CD4-positive, alpha-beta T cell treated with Interleukin-15 for 4 hours (primary cell): Measurements from ENCODE around the gene ZMAT3.
"Not testable (repeated sequence)": the region's sequence is repeated elsewhere in the genome, so short reads cannot be mapped to it uniquely, and the experiment has no call there.

Experiments used
- DNase-seq: peaks from one replicate; pipeline ENCODE4 v3.0.0-alpha.2; 2020; ENCODE audit warnings: low spot score

The ZMAT3 gene

DNA sequence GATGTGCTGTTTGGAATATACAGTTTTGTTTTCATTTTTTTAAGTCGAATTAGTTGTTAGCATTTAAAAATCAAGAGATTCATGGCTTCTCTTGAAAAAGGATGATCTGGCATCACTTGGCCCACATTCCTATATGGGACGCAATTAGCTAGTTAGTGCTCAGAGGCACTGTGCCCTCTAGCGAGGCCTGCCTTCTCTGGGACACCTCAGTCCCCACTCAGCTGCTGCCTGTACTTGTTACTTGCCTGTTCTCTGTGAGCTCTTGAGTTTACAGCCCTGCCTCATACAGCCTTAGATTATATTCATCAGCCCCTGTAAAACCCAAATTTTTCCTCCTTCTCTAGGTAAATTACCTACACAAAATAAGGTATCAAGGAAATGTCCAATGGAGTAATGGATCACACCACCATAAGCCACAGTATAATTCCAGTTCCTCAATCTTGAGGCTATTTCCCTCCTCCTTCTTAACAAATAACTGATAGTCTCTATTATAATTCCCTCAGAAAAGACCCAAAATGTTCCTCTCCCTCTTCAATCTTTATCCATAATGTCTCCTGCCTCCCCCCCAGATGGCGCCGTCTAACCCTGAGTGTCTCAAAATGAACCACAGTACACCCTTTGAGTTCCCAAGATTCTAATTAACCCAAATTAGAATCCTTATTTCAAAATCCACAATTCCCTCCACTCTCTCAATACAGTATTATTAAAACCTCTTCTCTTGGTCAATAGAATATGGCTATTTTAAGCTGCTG lies 2.7 kb downstream of the ZMAT3 start:
- DNase-seq: peak; percentile 42

DNA sequence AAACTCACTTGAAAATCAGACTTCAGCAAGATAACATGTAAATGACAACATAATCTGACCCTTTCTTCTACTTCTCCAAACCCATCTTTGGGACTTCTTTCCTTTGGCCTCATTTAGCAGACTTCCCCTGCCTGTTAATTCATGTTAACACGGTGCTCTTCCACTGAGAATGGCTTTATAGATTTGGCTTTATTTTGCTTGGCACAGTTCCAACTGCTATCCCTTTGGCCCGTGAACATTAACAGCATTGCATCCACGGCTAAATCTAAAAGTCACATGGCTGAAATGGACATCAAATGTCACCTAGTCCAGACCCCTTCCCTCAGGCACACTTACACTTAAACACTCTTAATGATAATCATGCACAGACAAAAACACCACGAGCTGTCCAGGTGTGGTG lies 3.8 kb downstream of the ZMAT3 start:
- no peak for DNase-seq

DNA sequence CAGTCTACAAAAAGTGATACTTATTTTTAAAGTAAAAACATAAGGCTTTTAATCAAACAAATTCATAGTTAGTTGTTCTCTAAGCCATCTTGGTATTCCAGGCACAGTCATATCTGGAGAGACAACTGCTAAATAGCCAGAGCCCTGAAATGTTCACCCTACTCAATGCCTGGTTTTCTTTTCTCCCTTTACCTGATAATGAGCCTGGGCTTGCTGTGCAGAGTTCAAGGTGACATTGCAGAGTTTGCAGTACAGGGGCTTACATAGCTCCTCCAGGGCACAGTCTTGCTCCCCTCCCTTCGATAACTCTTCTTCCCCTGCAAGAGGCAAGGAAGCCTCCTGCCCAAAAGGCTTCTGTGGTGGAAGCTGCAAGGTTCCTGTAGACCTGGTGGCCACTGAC lies 4.3 kb downstream of the ZMAT3 start:
- DNase-seq: no peak

DNA sequence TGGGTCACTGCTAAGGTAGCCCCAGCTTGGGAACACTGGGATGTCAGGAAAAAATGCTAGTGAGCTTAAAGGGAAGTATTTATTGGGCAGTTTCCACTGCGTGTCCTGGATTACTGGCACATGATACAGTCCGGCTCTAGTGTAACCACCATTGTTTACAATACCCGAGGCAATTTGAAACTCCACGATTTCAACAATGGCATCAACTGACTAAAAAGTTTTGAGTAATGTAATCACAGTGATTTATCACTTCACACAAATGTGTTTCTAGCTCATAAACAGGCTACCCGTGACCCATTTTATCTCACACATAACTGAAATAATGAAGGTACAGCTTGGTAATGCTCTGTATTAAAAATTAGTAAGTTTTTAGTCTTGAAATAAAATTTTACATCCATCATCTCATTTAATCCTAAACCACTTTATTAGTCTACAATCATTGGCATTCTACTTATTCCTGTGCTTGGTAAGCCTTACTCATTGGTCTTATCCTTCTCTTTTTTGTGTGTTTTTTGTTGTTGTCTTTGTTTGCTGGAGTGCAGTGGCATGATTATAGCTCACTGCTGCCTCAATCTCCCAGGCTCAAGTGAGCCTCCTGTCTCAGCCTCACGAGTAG lies 7.6 kb downstream of the ZMAT3 start:
- DNase-seq: no peak

DNA sequence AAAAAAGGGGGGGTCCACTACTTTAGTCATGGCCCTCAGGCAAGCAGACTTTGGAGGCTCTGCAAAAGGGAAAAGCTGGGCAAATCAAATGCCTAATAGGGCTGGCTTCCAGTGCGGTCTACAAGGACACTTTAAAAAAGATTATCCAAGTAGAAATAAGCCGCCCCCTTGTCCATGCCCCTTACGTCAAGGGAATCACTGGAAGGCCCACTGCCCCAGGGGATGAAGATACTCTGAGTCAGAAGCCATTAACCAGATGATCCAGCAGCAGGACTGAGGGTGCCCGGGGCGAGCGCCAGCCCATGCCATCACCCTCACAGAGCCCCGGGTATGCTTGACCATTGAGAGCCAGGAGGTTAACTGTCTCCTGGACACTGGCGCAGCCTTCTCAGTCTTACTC lies 15.3 kb downstream of the ZMAT3 start:
- no peak for DNase-seq

DNA sequence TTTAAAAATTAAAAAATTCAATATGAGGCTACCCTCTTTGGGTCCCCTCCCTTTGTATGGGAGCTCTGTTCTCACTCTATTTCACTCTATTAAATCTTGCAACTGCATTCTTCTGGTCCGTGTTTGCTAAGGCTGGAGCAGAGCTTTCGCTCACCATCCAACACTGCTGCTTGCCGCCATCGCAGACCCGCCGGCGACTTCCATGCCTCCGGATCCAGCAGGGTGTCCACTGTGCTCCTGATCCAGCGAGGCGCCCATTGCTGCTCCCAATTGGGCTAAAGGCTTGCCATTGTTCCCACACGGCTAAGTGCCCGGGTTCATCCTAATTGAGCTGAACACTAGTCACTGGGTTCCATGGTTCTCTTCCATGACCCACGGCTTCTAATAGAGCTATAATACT lies 17.0 kb downstream of the ZMAT3 start:
- not testable (repeated sequence) for DNase-seq

GRCh38 chr3:179046497-179047353 lies 24.9 kb downstream of the ZMAT3 start:
- no peak for DNase-seq

DNA sequence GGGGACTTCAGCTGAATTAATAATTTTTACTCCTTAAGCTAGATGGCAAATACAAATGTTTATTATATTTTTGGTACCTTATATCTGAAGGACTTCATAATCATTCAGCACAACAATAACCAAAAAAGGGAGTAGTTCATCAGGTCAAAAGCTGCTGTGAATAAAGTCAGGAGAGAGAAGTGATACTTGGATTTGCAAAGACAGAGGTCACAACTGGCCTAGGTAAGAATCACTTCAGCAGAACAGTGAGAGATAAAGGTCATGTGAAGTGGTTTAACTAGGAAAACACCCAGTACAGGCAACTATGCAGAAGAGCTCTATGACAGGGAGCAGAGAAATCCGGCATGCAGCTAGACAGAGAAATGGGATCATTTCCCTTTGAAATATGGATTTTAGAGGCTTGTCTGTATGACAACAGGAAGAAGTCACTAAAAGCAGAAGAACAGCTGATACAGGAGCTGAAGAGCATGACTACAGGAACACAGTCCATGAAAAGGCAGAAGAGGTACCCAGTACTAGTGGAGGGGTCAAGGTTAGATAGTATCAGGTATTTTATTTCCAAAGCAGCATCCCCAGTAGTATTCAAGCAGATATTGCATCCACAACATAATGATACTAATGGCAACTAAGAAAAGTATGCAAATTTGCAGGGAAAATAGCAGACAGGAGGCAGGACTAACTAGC lies 25.7 kb downstream of the ZMAT3 start:
- no peak for DNase-seq

GRCh38 chr3:179038899-179039251 lies 32.7 kb downstream of the ZMAT3 start:
- DNase-seq: not testable (repeated sequence)

DNA sequence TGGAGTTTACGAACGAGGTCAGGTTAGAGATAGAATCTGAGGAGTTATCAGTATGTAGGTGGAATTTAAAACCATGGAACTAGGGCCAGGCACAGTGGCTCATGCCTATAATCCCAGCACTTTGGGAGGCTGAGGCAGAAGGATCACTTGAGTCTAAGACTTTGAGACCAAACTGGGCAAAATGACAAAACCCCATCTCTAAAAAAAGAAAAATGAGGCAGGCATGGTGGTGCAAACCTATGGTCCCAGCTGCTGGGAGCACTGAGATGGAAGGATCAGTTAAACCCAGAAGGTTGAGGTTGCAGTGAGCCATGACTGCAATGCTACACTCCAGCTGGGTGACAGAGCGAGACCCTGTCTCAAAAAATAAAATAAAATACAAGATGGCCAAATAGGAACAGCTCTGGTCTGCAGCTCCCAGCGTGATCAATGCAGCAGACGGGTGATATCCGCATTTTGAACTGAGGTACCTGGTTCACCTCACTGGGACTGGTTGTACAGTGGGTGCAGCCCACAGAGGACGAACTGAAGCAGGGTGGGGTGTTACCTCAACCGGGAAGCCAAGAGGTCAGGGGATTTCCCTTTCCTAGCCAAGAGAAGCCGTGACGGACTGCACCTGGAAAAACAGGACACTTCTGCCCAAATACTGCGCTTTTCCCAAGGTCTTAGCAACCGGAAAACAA lies 33.3 kb downstream of the ZMAT3 start:
- no peak for DNase-seq

- peak; percentile 44 for DNase-seq
These were observed 34.3 kb downstream of the ZMAT3 start for GRCh38 chr3:179037351-179037750.

DNA sequence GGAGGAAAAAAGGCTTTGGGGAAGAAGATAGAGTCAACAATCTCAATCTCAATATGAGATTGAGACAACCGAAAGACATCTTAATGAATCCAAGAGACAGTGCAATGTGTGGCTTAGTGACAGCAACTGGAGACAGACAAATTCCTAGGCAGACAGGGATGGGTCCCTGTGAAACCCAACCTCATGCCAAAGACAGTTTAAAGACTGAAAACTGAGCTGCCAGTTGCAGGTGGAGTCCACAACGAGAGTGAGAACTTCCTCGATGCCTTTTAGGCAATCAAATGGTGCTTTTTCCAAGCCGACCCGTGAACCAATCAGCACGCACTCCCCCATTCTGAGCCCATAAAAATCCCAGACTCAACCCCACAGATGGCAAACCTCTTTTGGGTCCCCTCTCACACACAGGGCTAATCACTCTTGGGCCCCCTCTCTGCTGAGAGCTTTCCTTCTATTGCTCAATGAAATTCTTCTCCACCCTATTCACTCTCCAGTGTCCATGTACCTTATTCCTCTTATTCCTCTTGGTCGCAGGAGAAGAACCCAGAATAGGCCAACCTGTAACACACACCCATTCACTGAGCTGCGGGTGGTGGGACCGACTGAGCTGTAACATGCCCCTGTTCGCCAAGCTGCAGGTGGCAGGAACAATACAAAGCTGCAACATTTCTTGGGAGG lies 34.8 kb downstream of the ZMAT3 start:
- DNase-seq: no peak

DNA sequence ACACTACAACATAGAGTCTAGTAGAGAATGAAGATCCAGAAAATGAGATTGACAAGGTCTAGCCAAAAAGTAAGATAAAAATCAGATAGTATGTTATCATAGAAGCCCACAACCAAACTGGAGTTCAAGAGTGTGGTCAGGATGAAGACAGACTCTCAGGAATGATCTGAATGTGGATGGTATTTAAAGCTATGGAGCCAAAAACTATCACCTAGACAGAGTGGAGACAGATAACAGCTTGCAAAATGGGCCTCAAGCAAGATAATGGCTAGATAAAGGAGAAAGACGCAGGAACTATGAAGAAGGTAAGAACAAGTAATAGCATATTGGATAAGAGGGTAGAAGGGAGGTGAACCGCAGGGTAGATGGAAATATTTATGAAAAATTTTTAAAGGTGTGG lies 35.4 kb downstream of the ZMAT3 start:
- DNase-seq: no peak

DNA sequence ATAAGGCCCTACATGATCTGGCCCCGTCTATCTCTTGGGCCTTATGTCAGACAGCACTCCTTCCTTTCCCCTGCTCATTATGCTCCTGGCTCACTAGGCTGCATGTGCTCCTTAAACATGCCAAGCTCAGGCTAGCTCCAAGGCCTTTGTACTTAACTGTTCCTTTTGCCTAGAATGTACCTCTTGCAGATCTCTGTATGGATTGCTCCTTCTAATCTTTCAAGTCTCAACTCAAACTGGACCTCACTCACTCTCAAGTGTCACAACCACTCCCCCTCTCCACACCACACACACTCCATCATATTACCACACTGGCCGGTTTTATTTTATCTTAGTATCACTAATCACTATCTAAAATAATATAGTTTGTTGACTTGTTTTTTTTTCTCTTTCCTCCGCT lies 36.4 kb downstream of the ZMAT3 start:
- no peak for DNase-seq

DNA sequence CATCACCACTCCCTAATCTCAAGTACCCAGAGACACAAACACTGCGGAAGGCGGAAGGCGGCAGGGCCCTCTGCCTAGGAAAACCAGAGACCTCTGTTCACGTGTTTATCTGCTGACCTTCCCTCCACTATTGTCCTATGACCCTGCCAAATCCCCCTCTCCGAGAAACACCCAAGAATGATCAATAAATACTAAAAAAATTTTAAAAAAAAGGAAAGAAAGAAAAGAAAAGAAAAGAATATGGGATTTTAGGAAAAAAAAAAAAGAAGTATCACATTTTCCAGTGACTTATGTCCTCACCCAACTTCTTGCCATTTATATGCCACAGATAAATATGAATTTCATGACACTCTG lies 38.3 kb downstream of the ZMAT3 start:
- DNase-seq: not testable (repeated sequence)

GRCh38 chr3:179032454-179033303 lies 38.9 kb downstream of the ZMAT3 start:
- not testable (repeated sequence) for DNase-seq

DNA sequence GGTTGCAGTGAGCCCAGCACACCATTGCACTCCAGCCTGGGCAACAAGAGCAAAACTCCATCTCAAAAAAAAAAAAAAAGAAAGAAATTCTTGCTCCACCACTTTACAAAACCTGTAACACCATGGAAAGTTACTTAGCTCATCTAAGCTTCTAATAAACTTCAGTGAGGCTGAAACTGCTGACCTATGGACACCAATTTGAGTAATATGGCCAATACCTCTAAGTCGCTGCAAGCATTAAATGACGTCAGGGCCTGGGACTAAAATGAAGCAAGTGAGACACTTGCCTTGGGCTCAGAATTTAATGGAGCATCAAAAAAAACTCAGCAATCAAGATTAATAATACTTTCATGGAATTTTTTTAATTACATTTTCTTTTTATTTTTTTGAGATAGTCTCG lies 42.5 kb downstream of the ZMAT3 start:
- no peak for DNase-seq

DNA sequence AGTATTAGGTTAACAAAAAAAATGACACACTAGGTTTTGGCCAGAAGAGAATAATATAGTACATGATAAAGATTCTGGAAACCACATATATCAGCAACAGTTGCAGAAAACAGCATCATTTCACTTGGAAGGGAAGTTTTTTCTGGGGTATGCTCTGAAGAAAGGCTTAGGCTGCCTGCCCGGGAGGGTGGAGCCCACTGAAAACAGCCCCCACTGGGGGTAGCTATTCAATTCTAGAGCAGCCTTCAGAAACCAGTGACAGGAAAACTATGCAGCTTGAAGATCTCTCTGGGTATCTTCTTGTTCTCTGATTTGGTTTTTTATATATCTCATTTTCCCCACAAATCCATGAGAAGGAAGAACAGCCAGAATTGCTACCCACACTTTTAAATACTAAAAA lies 43.2 kb downstream of the ZMAT3 start:
- no peak for DNase-seq

DNA sequence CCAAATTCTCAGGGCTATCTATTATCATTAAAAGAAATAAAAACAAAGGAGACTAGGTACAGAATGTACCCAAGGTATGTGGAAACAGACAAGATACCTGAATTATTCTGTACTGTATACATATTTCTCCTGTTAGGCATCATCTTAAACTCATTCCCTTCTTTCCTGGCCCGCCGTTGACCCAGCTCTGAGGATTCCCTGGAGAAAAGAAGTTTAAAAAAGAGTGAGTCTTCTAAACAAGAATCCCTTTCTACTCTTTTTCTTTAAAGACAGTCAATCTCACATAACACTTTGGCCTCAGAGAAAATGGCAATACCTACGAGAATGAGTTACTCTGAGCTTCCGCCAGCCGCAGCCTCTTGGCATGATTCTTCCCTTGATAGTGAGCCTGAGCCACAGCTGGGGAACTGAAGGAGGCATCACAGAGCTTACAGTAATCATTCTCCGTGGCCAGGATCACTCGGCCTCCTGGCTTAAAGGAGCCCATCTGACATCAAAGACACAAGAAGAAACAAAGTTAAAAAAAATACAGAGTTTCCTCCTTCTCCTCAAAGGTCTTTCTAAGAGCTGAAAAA lies 44.2 kb downstream of the ZMAT3 start:
- DNase-seq: no peak

DNA sequence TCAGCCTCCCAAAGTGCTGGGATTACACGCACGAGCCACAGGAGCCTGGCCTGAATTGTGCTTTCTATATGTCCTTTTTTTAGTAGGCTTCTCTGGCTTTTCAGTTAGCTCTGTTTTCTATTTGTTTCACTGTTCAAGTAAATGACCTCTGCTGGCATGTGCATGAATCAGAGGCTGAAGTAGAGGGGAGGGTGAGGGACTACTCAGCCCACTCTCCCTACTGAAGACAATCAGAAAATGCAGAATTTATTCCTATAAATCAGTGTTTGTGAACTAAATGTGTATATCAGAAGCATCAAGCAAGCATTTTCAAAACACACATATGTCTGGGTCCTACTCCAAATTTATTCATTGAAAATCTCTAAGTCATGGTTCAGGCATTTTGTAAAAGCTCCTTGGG lies 45.0 kb downstream of the ZMAT3 start:
- DNase-seq: no peak
